ENCODE measurements around the gene UNC5C.

UNC5C gene

GRCh38 chr4:95193391-95194224, 355.2 kb downstream of the UNC5C start:
- no peak for DNase-seq (ENCODE audit: extremely low spot score)
- TF ChIP-seq BHLHE40 (IDR thresholded peaks at IDR 0.05; ENCODE audit: borderline replicate concordance) = no peak
- no peak for TF ChIP-seq FOXA1 (IDR thresholded peaks at IDR 0.05)
- no peak for TF ChIP-seq SP1 (IDR thresholded peaks at IDR 0.05)
- TF ChIP-seq SUZ12 (IDR thresholded peaks at IDR 0.05) = no peak
- no peak for TF ChIP-seq CTBP1 (IDR thresholded peaks at IDR 0.05; ENCODE audit: borderline replicate concordance)
- no peak for TF ChIP-seq FOXM1 (IDR thresholded peaks at IDR 0.05; ENCODE audit: borderline replicate concordance)
- TF ChIP-seq L3MBTL2 (conservative IDR thresholded peaks at IDR 0.05) = no peak
- no peak for TF ChIP-seq PKNOX1 (IDR thresholded peaks at IDR 0.05)
- no peak for TF ChIP-seq TARDBP (IDR thresholded peaks at IDR 0.05)
- TF ChIP-seq ARNT (IDR thresholded peaks at IDR 0.05) = no peak
- TF ChIP-seq HDGF (IDR thresholded peaks at IDR 0.05; ENCODE audit: borderline replicate concordance) = no peak
- no peak for TF ChIP-seq LEF1 (IDR thresholded peaks at IDR 0.05; ENCODE audit: borderline replicate concordance)
- TF ChIP-seq ZNF384 (IDR thresholded peaks at IDR 0.05) = no peak
- TF ChIP-seq NFRKB (IDR thresholded peaks at IDR 0.05) = no peak
- TF ChIP-seq ELF4 (IDR thresholded peaks at IDR 0.05) = no peak
- TF ChIP-seq FOXK2 (IDR thresholded peaks at IDR 0.05) = no peak
- ChIA-PET CTCF (no interaction called here), POLR2A (no interaction called here)

GRCh38 chr4:95191537-95191936, 357.2 kb downstream of the UNC5C start:
- POLR2A ChIA-PET = no interaction called here
- TF ChIP-seq TARDBP (IDR thresholded peaks at IDR 0.05) = no peak
- no peak for TF ChIP-seq CTBP1 (IDR thresholded peaks at IDR 0.05; ENCODE audit: borderline replicate concordance)
- TF ChIP-seq PKNOX1 (IDR thresholded peaks at IDR 0.05) = no peak
- no peak for TF ChIP-seq NFRKB (IDR thresholded peaks at IDR 0.05)
- TF ChIP-seq FOXK2 (IDR thresholded peaks at IDR 0.05) = no peak
- no peak for TF ChIP-seq LEF1 (IDR thresholded peaks at IDR 0.05; ENCODE audit: borderline replicate concordance)
- TF ChIP-seq FOXM1 (IDR thresholded peaks at IDR 0.05; ENCODE audit: borderline replicate concordance) = no peak
- no peak for TF ChIP-seq HDGF (IDR thresholded peaks at IDR 0.05; ENCODE audit: borderline replicate concordance)
- no peak for TF ChIP-seq L3MBTL2 (conservative IDR thresholded peaks at IDR 0.05)
- TF ChIP-seq BHLHE40 (IDR thresholded peaks at IDR 0.05; ENCODE audit: borderline replicate concordance) = no peak
- TF ChIP-seq SP1 (IDR thresholded peaks at IDR 0.05) = no peak
- DNase-seq (ENCODE audit: extremely low spot score) = no peak
- CTCF ChIA-PET = no interaction called here

GRCh38 chr4:95190751-95191436, 357.9 kb downstream of the UNC5C start:
- ChIA-PET CTCF (no interaction called here), POLR2A (no interaction called here)
- DNase-seq (ENCODE audit: extremely low spot score) = peak; percentile 21
- TF ChIP-seq ELF4 (IDR thresholded peaks at IDR 0.05) (no peak), HDGF (IDR thresholded peaks at IDR 0.05; ENCODE audit: borderline replicate concordance) (no peak), TARDBP (IDR thresholded peaks at IDR 0.05) (no peak), FOXM1 (IDR thresholded peaks at IDR 0.05; ENCODE audit: borderline replicate concordance) (no peak), PKNOX1 (IDR thresholded peaks at IDR 0.05) (peak; percentile 21; the same call in 1 of the 2 replicates)

GRCh38 chr4:95188701-95189370, 359.9 kb downstream of the UNC5C start:
- CTCF ChIA-PET = no interaction called here
- POLR2A ChIA-PET = no interaction called here
- no peak for DNase-seq (ENCODE audit: extremely low spot score)
- TF ChIP-seq LEF1 (IDR thresholded peaks at IDR 0.05; ENCODE audit: borderline replicate concordance) (no peak), ELF4 (IDR thresholded peaks at IDR 0.05) (no peak), FOXK2 (IDR thresholded peaks at IDR 0.05) (no peak), SUZ12 (IDR thresholded peaks at IDR 0.05) (no peak), FOXA1 (IDR thresholded peaks at IDR 0.05) (no peak), ZNF384 (IDR thresholded peaks at IDR 0.05) (no peak), BHLHE40 (IDR thresholded peaks at IDR 0.05; ENCODE audit: borderline replicate concordance) (no peak), NFRKB (IDR thresholded peaks at IDR 0.05) (no peak), ARNT (IDR thresholded peaks at IDR 0.05) (no peak), L3MBTL2 (conservative IDR thresholded peaks at IDR 0.05) (no peak)

- ChIA-PET CTCF (interaction anchor here (0.6 kb wide), 1 partner anchor 18 kb away, joined by 3 read pairs; no protein-coding TSS in a partner anchor), POLR2A (no interaction called here)
- no peak for TF ChIP-seq FOXM1 (IDR thresholded peaks at IDR 0.05; ENCODE audit: borderline replicate concordance)
- no peak for TF ChIP-seq PKNOX1 (IDR thresholded peaks at IDR 0.05)
- TF ChIP-seq SUZ12 (IDR thresholded peaks at IDR 0.05) = no peak
- DNase-seq (ENCODE audit: extremely low spot score) = no peak
Observed at GRCh38 chr4:95186666-95187065, 362.1 kb downstream of the UNC5C start.

Data from HEK293T (cell line).